ENCODE results near the gene PTBP2. TPM values are rescaled to one million over a fixed set of nuclear protein-coding genes. Genes with fewer than 3 reads are reported as not detected.

PTBP2 gene
- polyA plus RNA-seq, 1 experiment, result 5.7 TPM

- H3K4me3 ChIP-seq (ENCODE audit: low read depth, low read length), result no peak overlapping the region
- no peak for DNase-seq (ENCODE audit: low read depth)
- CTCF ChIA-PET, result interaction anchor here (0.9 kb wide), 1 partner anchor 17 kb away, joined by 3 read pairs; no protein-coding TSS in a partner anchor
- POLR2A ChIA-PET, result no interaction called here
- H3K36me3 ChIP-seq (ENCODE audit: control insufficient read depth, insufficient read depth, low read length), result no peaks in the 10 kb centered on the region
- no peak for TF ChIP-seq CTCF (IDR thresholded peaks at IDR 0.05; ENCODE audit: insufficient read depth, low read depth, low read length)
- H3K27me3 ChIP-seq (ENCODE audit: control insufficient read depth, insufficient read depth, low read length), result no peaks in the 10 kb centered on the region
Measured at GRCh38 chr1:96764469-96764868, 42.9 kb downstream of the PTBP2 start.

- ChIA-PET POLR2A (no interaction called here), CTCF (interaction anchor here (0.6 to 1.7 kb wide), 2 partner anchors 11 to 846 kb away, joined by 3 read pairs; no protein-coding TSS in a partner anchor)
- DNase-seq (ENCODE audit: low read depth), result no peak
- H3K27me3 ChIP-seq (ENCODE audit: control insufficient read depth, insufficient read depth, low read length), result no peaks in the 10 kb centered on the region
- H3K4me3 ChIP-seq (ENCODE audit: low read depth, low read length), result no peak overlapping the region
- no peak for TF ChIP-seq CTCF (IDR thresholded peaks at IDR 0.05; ENCODE audit: insufficient read depth, low read depth, low read length)
- 0 out of 2 replicates have a peak, but pooled peaks cover 1% of the 10 kb centered on the region for H3K36me3 ChIP-seq (ENCODE audit: control insufficient read depth, insufficient read depth, low read length)
Measured at GRCh38 chr1:96771847-96772246, 50.3 kb downstream of the PTBP2 start.

- ChIA-PET POLR2A (no interaction called here), CTCF (interaction anchor here (1.7 kb wide), 1 partner anchor 11 kb away, joined by 3 read pairs; no protein-coding TSS in a partner anchor)
- DNase-seq (ENCODE audit: low read depth), result no peak
- Histone ChIP-seq H3K4me3 (ENCODE audit: low read depth, low read length) (no peak overlapping the region), H3K36me3 (ENCODE audit: control insufficient read depth, insufficient read depth, low read length) (0 out of 2 replicates have a peak, but pooled peaks cover 1% of the 10 kb centered on the region), H3K27me3 (ENCODE audit: control insufficient read depth, insufficient read depth, low read length) (no peaks in the 10 kb centered on the region)
- TF ChIP-seq CTCF (IDR thresholded peaks at IDR 0.05; ENCODE audit: insufficient read depth, low read depth, low read length), result no peak
Measured at GRCh38 chr1:96772349-96772748, 50.8 kb downstream of the PTBP2 start.

GRCh38 chr1:96772972-96773371, 51.4 kb downstream of the PTBP2 start:
- no peak for TF ChIP-seq CTCF (IDR thresholded peaks at IDR 0.05; ENCODE audit: insufficient read depth, low read depth, low read length)
- CTCF ChIA-PET, result interaction anchor here (0.6 to 1.7 kb wide), 3 partner anchors 10 to 846 kb away, joined by 3 to 5 read pairs (median 3); no protein-coding TSS in a partner anchor
- no peak for DNase-seq (ENCODE audit: low read depth)
- Histone ChIP-seq H3K27me3 (ENCODE audit: control insufficient read depth, insufficient read depth, low read length) (no peaks in the 10 kb centered on the region), H3K4me3 (ENCODE audit: low read depth, low read length) (no peak overlapping the region), H3K36me3 (ENCODE audit: control insufficient read depth, insufficient read depth, low read length) (0 out of 2 replicates have a peak, but pooled peaks cover 1% of the 10 kb centered on the region)
- POLR2A ChIA-PET, result no interaction called here

- DNase-seq (ENCODE audit: low read depth), result no peak
- ChIA-PET POLR2A (no interaction called here), CTCF (interaction anchor here (1.0 to 1.1 kb wide), 2 partner anchors 9 to 17 kb away, joined by 3 read pairs; no protein-coding TSS in a partner anchor)
- peaks cover 3% of the 10 kb centered on the region; the same call in 1 of the 2 replicates for H3K36me3 ChIP-seq (ENCODE audit: control insufficient read depth, insufficient read depth, low read length)
- TF ChIP-seq CTCF (IDR thresholded peaks at IDR 0.05; ENCODE audit: insufficient read depth, low read depth, low read length), result no peak
- no peak overlapping the region for H3K4me3 ChIP-seq (ENCODE audit: low read depth, low read length)
- no peaks in the 10 kb centered on the region for H3K27me3 ChIP-seq (ENCODE audit: control insufficient read depth, insufficient read depth, low read length)
Measured at GRCh38 chr1:96782206-96782605, 60.6 kb downstream of the PTBP2 start.
